B cell (primary cell): ENCODE data around the gene UBQLN3. TPM values are rescaled to one million over a fixed set of nuclear protein-coding genes. Genes with fewer than 3 reads are reported as not detected.

Source experiments
- ATAC-seq: fragments of 200-7000 bp; cut with Tn5 transposase; one replicate; pipeline ENCODE4 v1.10.0; 2021; ENCODE audit warnings: low read depth, mild to moderate bottlenecking, moderate number of reproducible peaks, moderate library complexity
- CTCF ChIA-PET: fragments of 350-600 bp; sonication (Branson Sonifier 250); formaldehyde crosslinking; loops from one replicate; lab custom pipeline; 2021; ENCODE audit warnings: antibody characterized with exemption, inconsistent platforms; lab: Charles Lee
- POLR2A ChIA-PET: fragments of 350-600 bp; sonication (Branson Sonifier 250); formaldehyde crosslinking; loops from one replicate; lab custom pipeline; 2021; ENCODE audit warnings: antibody characterized with exemption; lab: Charles Lee
- DNase-seq: peaks from one replicate; pipeline ENCODE4 v3.0.0; 2013
- H2AFZ ChIP-seq: 2 replicates; pipeline ENCODE4 v1.6.1; 2012; ENCODE audit warnings: mild to moderate bottlenecking, low read depth, low read length; ENCODE audit not compliant: insufficient read depth, poor library complexity, severe bottlenecking
- H3K27ac ChIP-seq, 2 donors: 1 replicate in 1 of 2; 2 replicates in 1 of 2; pipeline ENCODE4 v1.5.1; 2012 to 2013; ENCODE audit warnings: low read length in 2 of 2, mild to moderate bottlenecking in 2 of 2, moderate library complexity in 1 of 2
- H3K27me3 ChIP-seq, 4 experiments: fragments of 200-600 bp in 1 of 4; sonication (generic) in 1 of 4; replicated peaks in 1 of 4; 1 replicate in 2 of 4; 2 replicates in 2 of 4; pipeline versions ENCODE4 v1.6.1 to v1.7.0; 2013 to 2016; ENCODE audit warnings: low read length in 3 of 4, mild to moderate bottlenecking in 2 of 4, mixed read lengths in 1 of 4, moderate library complexity in 1 of 4; ENCODE audit not compliant: insufficient read depth in 4 of 4, control insufficient read depth in 3 of 4; ENCODE audit errors: control extremely low read depth in 1 of 4
- H3K36me3 ChIP-seq, 2 experiments: replicated peaks in 1 of 2; 1 replicate in 1 of 2; 2 replicates in 1 of 2; pipeline versions ENCODE4 v1.6.1 to v1.7.1; 2013; ENCODE audit warnings: low read length in 1 of 2; ENCODE audit not compliant: insufficient read depth in 2 of 2, control insufficient read depth in 1 of 2; ENCODE audit errors: control extremely low read depth in 1 of 2, extremely low read depth in 1 of 2
- H3K4me1 ChIP-seq, 2 donors: fragments of 200-600 bp in 1 of 2; sonication (generic) in 1 of 2; 1 replicate in 1 of 2; 2 replicates in 1 of 2; pipeline versions ENCODE4 v1.5.1 to v1.6.1; 2013 to 2017; ENCODE audit warnings: low read length in 2 of 2; ENCODE audit not compliant: control insufficient read depth in 2 of 2, insufficient read depth in 2 of 2
- H3K4me2 ChIP-seq: replicated peaks from 2 replicates; pipeline ENCODE3; 2012; ENCODE audit warnings: mild to moderate bottlenecking, low read depth, low read length; ENCODE audit not compliant: poor library complexity, severe bottlenecking
- H3K4me3 ChIP-seq, 5 experiments: fragments of 200-600 bp in 1 of 5; sonication (generic) in 1 of 5; 1 replicate in 3 of 5; 2 replicates in 2 of 5; pipeline versions ENCODE4 v1.5.1 to v1.7.0; 2011 to 2016; ENCODE audit warnings: low read length in 4 of 5, mild to moderate bottlenecking in 4 of 5, low read depth in 2 of 5, control low read depth in 1 of 5, moderate library complexity in 1 of 5; ENCODE audit not compliant: insufficient read depth in 1 of 5; ENCODE audit errors: control extremely low read depth in 1 of 5, extremely low read depth in 1 of 5
- H3K79me2 ChIP-seq: fragments of 200-600 bp; sonication (generic); one replicate; pipeline ENCODE4 v1.6.0; 2016; ENCODE audit warnings: low read length; ENCODE audit not compliant: control insufficient read depth, insufficient read depth
- H3K9ac ChIP-seq: fragments of 200-600 bp; sonication (generic); 2 replicates; pipeline ENCODE4 v1.6.1; 2017; ENCODE audit warnings: mild to moderate bottlenecking, low read length, moderate library complexity
- H3K9me3 ChIP-seq, 3 donors: one replicate each; pipeline versions ENCODE4 v1.6.1 to v1.7.1; 2013; ENCODE audit warnings: low read length in 2 of 3; ENCODE audit not compliant: control insufficient read depth in 2 of 3, insufficient read depth in 1 of 3; ENCODE audit errors: control extremely low read depth in 1 of 3
- H4K20me1 ChIP-seq: 2 replicates; pipeline ENCODE4 v1.6.0; 2012; ENCODE audit warnings: mild to moderate bottlenecking, low read length; ENCODE audit not compliant: insufficient read depth, control insufficient read depth, poor library complexity, severe bottlenecking
- H3K27ac Mint-ChIP-seq: one replicate; pipeline ENCODE4 v1.8.0; 2021; ENCODE audit warnings: mixed read lengths
- H3K27me3 Mint-ChIP-seq: one replicate; pipeline ENCODE4 v1.8.0; 2021; ENCODE audit warnings: mixed read lengths
- H3K4me1 Mint-ChIP-seq: one replicate; pipeline ENCODE4 v1.8.0; 2021; ENCODE audit warnings: mixed read lengths
- H3K4me3 Mint-ChIP-seq: one replicate; pipeline ENCODE4 v1.8.0; 2021; ENCODE audit warnings: mixed read lengths
- H3K9me3 Mint-ChIP-seq: one replicate; pipeline ENCODE4 v1.8.0; 2022; ENCODE audit warnings: mixed read lengths; ENCODE audit not compliant: insufficient read depth
- CTCF ChIP-seq: fragments of 200-600 bp; IDR thresholded peaks from one replicate; pipeline ENCODE4 v1.8.0; 2022; ENCODE audit warnings: antibody characterized with exemption, mild to moderate bottlenecking
- EZH2 ChIP-seq: IDR thresholded peaks from 2 replicates; pipeline ENCODE4 v1.6.1; 2012; ENCODE audit warnings: borderline replicate concordance, low read depth, mild to moderate bottlenecking, moderate library complexity, low read length; ENCODE audit not compliant: insufficient read depth, poor library complexity, severe bottlenecking
- WGBS: methylation state at CpG from one replicate; pipeline ENCODE4 v1.1.5; 2013; ENCODE audit warnings: missing lambda C conversion rate; ENCODE audit not compliant: insufficient coverage; 5-methylcytosine and 5-hydroxymethylcytosine counted together
- intact Hi-C: fragments of 100-400 bp; cut with micrococcal nuclease; formaldehyde crosslinking; loops from one replicate; pipeline ENCODE4 v1.10.0; 2022
- polyA plus RNA-seq: library from polyadenylated mRNA; depleted of rRNA; stranded (reverse); fragments of >200 nt; gene quantifications from 2 replicates; pipeline ENCODE4 v1.2.3, GENCODE V29; 2012
- total RNA-seq, 2 donors: library from RNA; stranded (reverse); fragments of 120-200 nt in 1 of 2; gene quantifications; 1 replicate in 1 of 2; 2 replicates in 1 of 2; pipeline versions ENCODE4 v1.2.3 to v1.2.4, GENCODE V29; 2013 to 2022

Gene UBQLN3
- total and polyA plus RNA-seq, 2 donors (not counting 1 experiment from before 2014, with no cell fraction given): 0.59 TPM; not detected in 1

GRCh38 chr11:5460983-5461621, 48.7 kb downstream of the UBQLN3 start:
- no peaks in the 10 kb centered on the region for H3K4me1 Mint-ChIP-seq
- no peak overlapping the region for H3K4me2 ChIP-seq
- no peak overlapping the region for H3K27ac ChIP-seq
- TF ChIP-seq CTCF (no peak), EZH2 (no peak)
- peaks cover 0 to 8% (median 1%) of the 10 kb centered on the region in 3 donors for H3K9me3 ChIP-seq
- ChIA-PET POLR2A (no interaction called here), CTCF (no interaction called here)
- intact Hi-C loops: no loop called here
- H3K27me3 ChIP-seq: no peaks in the 10 kb centered on the region
- H3K4me3 Mint-ChIP-seq: no peak overlapping the region
- ATAC-seq: no peak
- no peak overlapping the region for H2AFZ ChIP-seq
- no peaks in the 10 kb centered on the region for H3K9me3 Mint-ChIP-seq
- no peaks in the 10 kb centered on the region for H3K36me3 ChIP-seq
- H3K27me3 Mint-ChIP-seq: peaks cover 5% of the 10 kb centered on the region
- no peak overlapping the region for H3K4me3 ChIP-seq
- WGBS: 91% methylated on average over 14 of the region's 14 CpGs
- H3K79me2 ChIP-seq: no peaks in the 10 kb centered on the region
- H3K27ac Mint-ChIP-seq: no peak overlapping the region
- no peaks in the 10 kb centered on the region for H3K4me1 ChIP-seq
- H3K9ac ChIP-seq: no peak overlapping the region
- DNase-seq: no peak
- H4K20me1 ChIP-seq: no peaks in the 10 kb centered on the region

Other genes starting within 250 kb of the UBQLN3 start
- gene HBE1, start 240.0 kb downstream of the UBQLN3 start, total RNA-seq: not detected in 2 replicates
- not detected in 2 replicates for gene HBE1, start 240.0 kb downstream of the UBQLN3 start, polyA plus RNA-seq
- gene OR51B4, start 208.0 kb downstream of the UBQLN3 start, total RNA-seq: not detected in 2 replicates
- 0.21 TPM in 1 of 2 replicates, not detected in the other for gene OR51B4, start 208.0 kb downstream of the UBQLN3 start, polyA plus RNA-seq
- not detected in 2 replicates for gene OR51B2, start 185.7 kb downstream of the UBQLN3 start, total RNA-seq
- gene OR51B2, start 185.7 kb downstream of the UBQLN3 start, polyA plus RNA-seq: not detected in 2 replicates
- 0.66 and 0.67 TPM in 2 replicates for gene OR51B5, start 166.4 kb downstream of the UBQLN3 start, total RNA-seq
- gene OR51B5, start 166.4 kb downstream of the UBQLN3 start, polyA plus RNA-seq: not detected in 2 replicates
- gene OR51B6, start 158.4 kb downstream of the UBQLN3 start, total RNA-seq: not detected in 2 replicates
- not detected in 2 replicates for gene OR51B6, start 158.4 kb downstream of the UBQLN3 start, polyA plus RNA-seq
- gene OR51M1, start 126.1 kb downstream of the UBQLN3 start, total RNA-seq: not detected in 2 replicates
- gene OR51M1, start 126.1 kb downstream of the UBQLN3 start, polyA plus RNA-seq: not detected in 2 replicates
- not detected in 2 replicates for gene OR51Q1, start 87.8 kb downstream of the UBQLN3 start, total RNA-seq
- gene OR51Q1, start 87.8 kb downstream of the UBQLN3 start, polyA plus RNA-seq: not detected in 2 replicates
- not detected in 2 replicates for gene OR51I1, start 68.4 kb downstream of the UBQLN3 start, total RNA-seq
- gene OR51I1, start 68.4 kb downstream of the UBQLN3 start, polyA plus RNA-seq: 0.30 and 0.31 TPM in 2 replicates
- not detected in 2 replicates for gene OR51I2, start 60.6 kb downstream of the UBQLN3 start, total RNA-seq
- not detected in 2 replicates for gene OR51I2, start 60.6 kb downstream of the UBQLN3 start, polyA plus RNA-seq
- not detected in 2 replicates for gene OR52D1, start 21.3 kb downstream of the UBQLN3 start, total RNA-seq
- not detected in 2 replicates for gene OR52D1, start 21.3 kb downstream of the UBQLN3 start, polyA plus RNA-seq
- 1.3 and 1.4 TPM in 2 replicates for gene UBQLNL, start 6.7 kb upstream of the UBQLN3 start, total RNA-seq
- 1.8 and 1.9 TPM in 2 replicates for gene UBQLNL, start 6.7 kb upstream of the UBQLN3 start, polyA plus RNA-seq
- 0.37 and 0.49 TPM in 2 replicates for gene OR52H1, start 38.6 kb upstream of the UBQLN3 start, total RNA-seq
- gene OR52H1, start 38.6 kb upstream of the UBQLN3 start, polyA plus RNA-seq: 0.15 TPM in 1 of 2 replicates, not detected in the other
- gene OR52B6, start 70.9 kb upstream of the UBQLN3 start, total RNA-seq: not detected in 2 replicates
- gene OR52B6, start 70.9 kb upstream of the UBQLN3 start, polyA plus RNA-seq: not detected in 2 replicates
- gene TRIM6, start 86.7 kb upstream of the UBQLN3 start, total RNA-seq: 0.10 TPM in 1 of 2 replicates, not detected in the other
- gene TRIM6, start 86.7 kb upstream of the UBQLN3 start, polyA plus RNA-seq: not detected in 2 replicates
- 24.1 and 29.1 TPM in 2 replicates for gene TRIM34, start 115.0 kb upstream of the UBQLN3 start, total RNA-seq
- 19.9 and 21.9 TPM in 2 replicates for gene TRIM34, start 115.0 kb upstream of the UBQLN3 start, polyA plus RNA-seq
- 35.2 and 39.5 TPM in 2 replicates for gene TRIM5, start 175.1 kb upstream of the UBQLN3 start, total RNA-seq
- 10.1 and 10.4 TPM in 2 replicates for gene TRIM5, start 175.1 kb upstream of the UBQLN3 start, polyA plus RNA-seq
- gene TRIM22, start 179.8 kb upstream of the UBQLN3 start, total RNA-seq: 370 and 388 TPM in 2 replicates
- 255 and 367 TPM in 2 replicates for gene TRIM22, start 179.8 kb upstream of the UBQLN3 start, polyA plus RNA-seq
- 1.2 and 1.4 TPM in 2 replicates for gene OR56B1, start 226.5 kb upstream of the UBQLN3 start, total RNA-seq
- 0.36 and 0.61 TPM in 2 replicates for gene OR56B1, start 226.5 kb upstream of the UBQLN3 start, polyA plus RNA-seq
- gene OR52N4, start 244.3 kb upstream of the UBQLN3 start, total RNA-seq: 2.1 TPM in 2 replicates
- gene OR52N4, start 244.3 kb upstream of the UBQLN3 start, polyA plus RNA-seq: 10.3 and 12.2 TPM in 2 replicates